ENCODE data around the gene PSAT1.

PSAT1 gene

DNA sequence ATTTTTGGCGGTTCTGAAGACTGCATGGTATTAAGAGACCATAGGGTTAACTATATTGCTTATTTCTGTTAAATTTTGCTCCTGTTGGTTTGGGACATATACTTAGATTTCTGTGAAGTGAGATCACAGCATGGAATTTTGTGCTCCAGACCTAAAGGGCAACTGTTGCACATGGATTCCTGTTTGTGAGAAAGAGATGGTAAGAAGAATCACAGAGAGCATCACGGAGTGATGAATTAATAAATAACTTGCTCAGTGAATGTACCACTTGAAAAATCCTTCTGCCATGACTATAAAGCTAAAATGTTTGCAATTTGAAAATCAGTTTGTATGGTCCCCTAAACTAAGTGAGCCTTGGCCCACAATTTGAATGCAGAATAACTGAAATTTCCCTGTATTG lies 4.5 kb downstream of the PSAT1 start:
- H3K27ac ChIP-seq (ENCODE audit: low read depth, low read length), result no peak overlapping the region
- H3K9ac ChIP-seq (ENCODE audit: low read depth in 1 of 2, low read length in 2 of 2), result no peak overlapping the region
- no peak overlapping the region for H3K4me3 ChIP-seq (ENCODE audit: low read depth in 1 of 2, low read length in 2 of 2)
- H3K9me3 ChIP-seq (ENCODE audit: control insufficient read depth in 1 of 2, low read length in 2 of 2), result no peaks in the 10 kb centered on the region
- H3K4me1 ChIP-seq (ENCODE audit: control insufficient read depth in 1 of 2, insufficient read depth in 2 of 2, low read length in 2 of 2), result peaks cover 8 to 14% of the 10 kb centered on the region in 2 donors
- H3K36me3 ChIP-seq (ENCODE audit: control insufficient read depth in 1 of 2, insufficient read depth in 2 of 2, low read length in 2 of 2), result peaks cover 2 to 11% of the 10 kb centered on the region in 2 donors
- no peaks in the 10 kb centered on the region for H3K27me3 ChIP-seq (ENCODE audit: control insufficient read depth in 1 of 2, insufficient read depth in 2 of 2, low read length in 2 of 2)

GRCh38 chr9:78303377-78304062 lies 6.6 kb downstream of the PSAT1 start:
- peaks cover 3 to 14% of the 10 kb centered on the region in 2 donors for H3K36me3 ChIP-seq (ENCODE audit: control insufficient read depth in 1 of 2, insufficient read depth in 2 of 2, low read length in 2 of 2)
- no peaks in the 10 kb centered on the region for H3K9me3 ChIP-seq (ENCODE audit: control insufficient read depth in 1 of 2, low read length in 2 of 2)
- no peak overlapping the region for H3K27ac ChIP-seq (ENCODE audit: low read depth, low read length)
- no peaks in the 10 kb centered on the region for H3K27me3 ChIP-seq (ENCODE audit: control insufficient read depth in 1 of 2, insufficient read depth in 2 of 2, low read length in 2 of 2)
- H3K4me3 ChIP-seq (ENCODE audit: low read depth in 1 of 2, low read length in 2 of 2), result no peak overlapping the region
- peaks cover 0 to under 1% of the 10 kb centered on the region in 2 donors for H3K4me1 ChIP-seq (ENCODE audit: control insufficient read depth in 1 of 2, insufficient read depth in 2 of 2, low read length in 2 of 2)
- no peak overlapping the region for H3K9ac ChIP-seq (ENCODE audit: low read depth in 1 of 2, low read length in 2 of 2)

GRCh38 chr9:78304357-78304756 lies 7.4 kb downstream of the PSAT1 start:
- Histone ChIP-seq H3K36me3 (ENCODE audit: control insufficient read depth in 1 of 2, insufficient read depth in 2 of 2, low read length in 2 of 2) (peaks cover 3 to 14% of the 10 kb centered on the region in 2 donors), H3K4me1 (ENCODE audit: control insufficient read depth in 1 of 2, insufficient read depth in 2 of 2, low read length in 2 of 2) (no peaks in the 10 kb centered on the region), H3K9ac (ENCODE audit: low read depth in 1 of 2, low read length in 2 of 2) (no peak overlapping the region), H3K9me3 (ENCODE audit: control insufficient read depth in 1 of 2, low read length in 2 of 2) (no peaks in the 10 kb centered on the region), H3K4me3 (ENCODE audit: low read depth in 1 of 2, low read length in 2 of 2) (no peak overlapping the region), H3K27me3 (ENCODE audit: control insufficient read depth in 1 of 2, insufficient read depth in 2 of 2, low read length in 2 of 2) (no peaks in the 10 kb centered on the region), H3K27ac (ENCODE audit: low read depth, low read length) (no peak overlapping the region)

DNA sequence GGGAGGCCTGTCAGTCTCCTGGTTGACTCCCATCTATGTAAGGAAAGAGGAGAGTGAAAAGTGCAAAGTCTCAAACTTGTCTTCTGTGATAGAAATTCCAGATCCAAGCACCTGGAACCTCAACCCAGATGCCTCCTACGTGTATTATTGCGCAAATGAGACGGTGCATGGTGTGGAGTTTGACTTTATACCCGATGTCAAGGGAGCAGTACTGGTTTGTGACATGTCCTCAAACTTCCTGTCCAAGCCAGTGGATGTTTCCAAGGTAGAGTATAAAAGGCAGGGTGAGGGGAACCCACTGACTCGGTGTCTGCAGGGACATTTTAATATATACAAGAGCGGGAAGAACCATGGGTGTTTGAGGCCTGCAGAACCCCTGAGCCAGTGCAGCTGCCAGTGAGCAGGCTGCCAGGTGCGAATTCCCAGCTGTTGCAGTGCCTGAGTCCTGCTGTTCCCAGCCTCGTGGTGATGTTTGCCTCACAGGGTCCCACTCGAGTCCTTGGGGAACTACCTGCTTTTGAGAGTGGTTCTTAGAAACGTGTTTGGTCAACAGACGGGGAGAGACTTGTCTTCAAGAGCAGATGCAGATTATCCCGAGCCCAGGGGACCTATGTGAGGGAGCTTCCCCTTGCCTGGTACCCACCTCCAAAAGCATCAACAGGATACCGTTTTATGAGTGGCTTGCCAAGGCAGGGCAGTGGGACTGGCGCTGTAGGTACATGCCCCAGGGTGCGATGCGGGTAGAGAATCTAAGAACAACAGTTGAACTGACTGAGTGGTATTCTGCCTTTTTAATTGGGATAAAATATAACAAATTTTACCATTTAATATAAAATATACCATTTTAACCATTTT lies 9.5 kb downstream of the PSAT1 start:
- H3K4me1 ChIP-seq (ENCODE audit: control insufficient read depth in 1 of 2, insufficient read depth in 2 of 2, low read length in 2 of 2), result no peaks in the 10 kb centered on the region
- H3K9me3 ChIP-seq (ENCODE audit: control insufficient read depth in 1 of 2, low read length in 2 of 2), result no peaks in the 10 kb centered on the region
- H3K27me3 ChIP-seq (ENCODE audit: control insufficient read depth in 1 of 2, insufficient read depth in 2 of 2, low read length in 2 of 2), result no peaks in the 10 kb centered on the region
- no peak overlapping the region for H3K27ac ChIP-seq (ENCODE audit: low read depth, low read length)
- peaks cover 3 to 19% of the 10 kb centered on the region in 2 donors for H3K36me3 ChIP-seq (ENCODE audit: control insufficient read depth in 1 of 2, insufficient read depth in 2 of 2, low read length in 2 of 2)
- H3K4me3 ChIP-seq (ENCODE audit: low read depth in 1 of 2, low read length in 2 of 2), result no peak overlapping the region
- H3K9ac ChIP-seq (ENCODE audit: low read depth in 1 of 2, low read length in 2 of 2), result no peak overlapping the region

DNA sequence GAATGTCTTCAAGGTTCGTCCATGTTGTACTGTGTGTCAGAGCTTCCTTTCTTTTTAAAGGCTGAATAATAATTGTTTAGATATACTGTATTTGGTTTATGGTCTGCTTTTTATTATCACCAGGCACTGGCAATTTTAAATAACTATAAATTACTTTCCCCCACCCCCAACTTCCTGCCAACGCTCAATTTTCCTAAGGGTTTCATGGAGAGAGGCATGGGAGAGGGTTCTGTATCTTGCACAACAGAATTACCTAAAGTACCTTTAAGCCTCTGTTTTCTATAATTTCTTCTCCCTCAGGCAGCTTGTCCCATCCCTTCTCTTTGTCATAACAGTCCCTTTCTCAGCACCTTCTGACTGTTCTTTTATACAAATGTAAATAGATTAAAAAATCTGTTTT lies 10.4 kb downstream of the PSAT1 start:
- Histone ChIP-seq H3K9ac (ENCODE audit: low read depth in 1 of 2, low read length in 2 of 2) (no peak overlapping the region), H3K36me3 (ENCODE audit: control insufficient read depth in 1 of 2, insufficient read depth in 2 of 2, low read length in 2 of 2) (peaks cover 3 to 23% of the 10 kb centered on the region in 2 donors), H3K27ac (ENCODE audit: low read depth, low read length) (no peak overlapping the region), H3K4me1 (ENCODE audit: control insufficient read depth in 1 of 2, insufficient read depth in 2 of 2, low read length in 2 of 2) (no peaks in the 10 kb centered on the region), H3K9me3 (ENCODE audit: control insufficient read depth in 1 of 2, low read length in 2 of 2) (no peaks in the 10 kb centered on the region), H3K4me3 (ENCODE audit: low read depth in 1 of 2, low read length in 2 of 2) (no peak overlapping the region), H3K27me3 (ENCODE audit: control insufficient read depth in 1 of 2, insufficient read depth in 2 of 2, low read length in 2 of 2) (no peaks in the 10 kb centered on the region)

GRCh38 chr9:78309066-78309465 lies 12.1 kb downstream of the PSAT1 start:
- Histone ChIP-seq H3K4me1 (ENCODE audit: control insufficient read depth in 1 of 2, insufficient read depth in 2 of 2, low read length in 2 of 2) (no peaks in the 10 kb centered on the region), H3K27ac (ENCODE audit: low read depth, low read length) (no peak overlapping the region), H3K9me3 (ENCODE audit: control insufficient read depth in 1 of 2, low read length in 2 of 2) (no peaks in the 10 kb centered on the region), H3K9ac (ENCODE audit: low read depth in 1 of 2, low read length in 2 of 2) (no peak overlapping the region), H3K36me3 (ENCODE audit: control insufficient read depth in 1 of 2, insufficient read depth in 2 of 2, low read length in 2 of 2) (peaks cover 3 to 23% of the 10 kb centered on the region in 2 donors), H3K4me3 (ENCODE audit: low read depth in 1 of 2, low read length in 2 of 2) (no peak overlapping the region), H3K27me3 (ENCODE audit: control insufficient read depth in 1 of 2, insufficient read depth in 2 of 2, low read length in 2 of 2) (no peaks in the 10 kb centered on the region)

GRCh38 chr9:78311075-78311474 lies 14.2 kb downstream of the PSAT1 start:
- H3K27ac ChIP-seq (ENCODE audit: low read depth, low read length), result no peak overlapping the region
- H3K4me1 ChIP-seq (ENCODE audit: control insufficient read depth in 1 of 2, insufficient read depth in 2 of 2, low read length in 2 of 2), result no peaks in the 10 kb centered on the region
- no peaks in the 10 kb centered on the region for H3K27me3 ChIP-seq (ENCODE audit: control insufficient read depth in 1 of 2, insufficient read depth in 2 of 2, low read length in 2 of 2)
- no peaks in the 10 kb centered on the region for H3K9me3 ChIP-seq (ENCODE audit: control insufficient read depth in 1 of 2, low read length in 2 of 2)
- H3K36me3 ChIP-seq (ENCODE audit: control insufficient read depth in 1 of 2, insufficient read depth in 2 of 2, low read length in 2 of 2), result peaks cover 3 to 14% of the 10 kb centered on the region in 2 donors
- no peak overlapping the region for H3K9ac ChIP-seq (ENCODE audit: low read depth in 1 of 2, low read length in 2 of 2)
- no peak overlapping the region for H3K4me3 ChIP-seq (ENCODE audit: low read depth in 1 of 2, low read length in 2 of 2)

DNA sequence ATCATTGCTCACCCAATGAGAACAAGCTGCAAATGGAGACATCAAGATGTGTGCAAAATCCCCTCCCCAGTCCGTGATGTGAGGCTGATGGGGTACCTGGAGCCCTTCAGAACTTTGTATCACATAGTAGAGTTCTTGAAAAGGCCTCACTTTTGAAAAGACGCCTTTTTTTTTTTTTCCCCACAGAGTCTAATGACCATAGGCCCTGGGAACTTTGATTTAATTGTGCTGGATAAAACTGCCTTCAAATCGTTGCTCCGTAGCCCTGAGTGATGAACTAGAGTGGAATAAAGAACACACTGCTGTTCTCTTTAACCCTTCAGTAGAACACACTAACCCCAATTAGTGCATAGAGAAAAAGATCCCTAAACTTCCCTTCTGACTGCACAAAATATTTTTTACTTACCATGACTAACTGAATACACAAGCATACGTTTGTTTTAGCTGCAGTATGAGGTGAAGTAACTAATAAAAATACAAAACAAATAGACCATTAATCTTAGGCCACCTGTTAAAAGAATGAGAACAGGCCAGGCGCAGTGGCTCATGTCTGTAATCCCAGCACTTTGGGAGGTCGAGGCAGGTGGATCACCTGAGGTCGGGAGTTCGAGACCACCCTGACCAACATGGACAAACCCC lies 15.1 kb downstream of the PSAT1 start:
- H3K4me3 ChIP-seq (ENCODE audit: low read depth in 1 of 2, low read length in 2 of 2), result no peak overlapping the region
- no peaks in the 10 kb centered on the region for H3K9me3 ChIP-seq (ENCODE audit: control insufficient read depth in 1 of 2, low read length in 2 of 2)
- no peaks in the 10 kb centered on the region for H3K27me3 ChIP-seq (ENCODE audit: control insufficient read depth in 1 of 2, insufficient read depth in 2 of 2, low read length in 2 of 2)
- H3K4me1 ChIP-seq (ENCODE audit: control insufficient read depth in 1 of 2, insufficient read depth in 2 of 2, low read length in 2 of 2), result no peaks in the 10 kb centered on the region
- H3K36me3 ChIP-seq (ENCODE audit: control insufficient read depth in 1 of 2, insufficient read depth in 2 of 2, low read length in 2 of 2), result peaks cover 0 to 9% of the 10 kb centered on the region in 2 donors
- no peak overlapping the region for H3K27ac ChIP-seq (ENCODE audit: low read depth, low read length)
- H3K9ac ChIP-seq (ENCODE audit: low read depth in 1 of 2, low read length in 2 of 2), result no peak overlapping the region

DNA sequence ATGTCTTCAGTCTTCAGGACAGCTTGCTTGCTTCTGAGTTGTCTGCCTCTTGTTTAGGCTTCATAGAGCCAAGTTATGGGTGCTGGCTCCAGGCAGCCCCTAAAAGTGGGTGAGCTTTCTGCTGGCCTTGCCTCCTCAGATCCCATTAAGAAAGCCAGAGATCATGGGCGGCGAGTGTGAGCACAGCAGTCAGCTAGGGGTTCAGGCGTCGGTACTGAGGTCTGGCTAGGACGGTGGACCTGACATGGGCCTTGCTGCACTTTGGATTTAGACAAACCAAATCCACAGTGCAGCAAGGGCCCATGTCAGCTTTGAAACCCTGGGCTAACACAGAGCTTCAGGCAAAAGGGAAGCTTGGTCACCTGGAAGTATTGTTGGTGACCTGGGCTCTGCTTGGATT lies 17.6 kb downstream of the PSAT1 start:
- Histone ChIP-seq H3K4me1 (ENCODE audit: control insufficient read depth in 1 of 2, insufficient read depth in 2 of 2, low read length in 2 of 2) (no peaks in the 10 kb centered on the region), H3K27ac (ENCODE audit: low read depth, low read length) (no peak overlapping the region), H3K9ac (ENCODE audit: low read depth in 1 of 2, low read length in 2 of 2) (no peak overlapping the region), H3K27me3 (ENCODE audit: control insufficient read depth in 1 of 2, insufficient read depth in 2 of 2, low read length in 2 of 2) (no peaks in the 10 kb centered on the region), H3K9me3 (ENCODE audit: control insufficient read depth in 1 of 2, low read length in 2 of 2) (no peaks in the 10 kb centered on the region), H3K36me3 (ENCODE audit: control insufficient read depth in 1 of 2, insufficient read depth in 2 of 2, low read length in 2 of 2) (peaks cover 0 to 17% of the 10 kb centered on the region in 2 donors), H3K4me3 (ENCODE audit: low read depth in 1 of 2, low read length in 2 of 2) (no peak overlapping the region)

All from duodenal mucosa (tissue), 2 donors.